GM19328 (cell line): Measurements from ENCODE around the gene TMEM40.

Experiments
- ATAC-seq: cut with Tn5 transposase; IDR thresholded peaks from one replicate; pipeline ENCODE4 v1.9.1; 2021; ENCODE audit warnings: mild to moderate bottlenecking, moderate library complexity; ENCODE audit not compliant: unreplicated experiment

Gene TMEM40

DNA sequence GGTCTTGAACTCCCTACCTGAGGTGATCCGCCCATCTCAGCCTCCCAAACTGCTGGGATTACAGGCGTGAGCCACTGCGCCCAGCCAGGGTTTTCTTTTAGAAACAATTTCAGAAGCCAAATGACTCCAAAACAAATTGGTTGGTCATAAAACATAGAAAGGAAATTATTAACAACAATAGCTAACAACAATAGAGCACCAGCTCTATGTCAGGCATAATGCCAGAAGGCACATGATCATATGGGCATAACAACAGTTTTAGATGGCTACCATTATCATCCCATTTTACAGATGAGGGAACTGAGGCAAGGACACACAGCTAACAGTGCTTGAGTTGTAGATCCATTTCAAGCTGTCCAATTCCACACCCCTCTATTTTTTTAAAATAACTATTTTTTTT lies 73.0 kb downstream of the TMEM40 start:
- no peak for ATAC-seq
